ENCODE measurements around the gene AKAP7.

DNA sequence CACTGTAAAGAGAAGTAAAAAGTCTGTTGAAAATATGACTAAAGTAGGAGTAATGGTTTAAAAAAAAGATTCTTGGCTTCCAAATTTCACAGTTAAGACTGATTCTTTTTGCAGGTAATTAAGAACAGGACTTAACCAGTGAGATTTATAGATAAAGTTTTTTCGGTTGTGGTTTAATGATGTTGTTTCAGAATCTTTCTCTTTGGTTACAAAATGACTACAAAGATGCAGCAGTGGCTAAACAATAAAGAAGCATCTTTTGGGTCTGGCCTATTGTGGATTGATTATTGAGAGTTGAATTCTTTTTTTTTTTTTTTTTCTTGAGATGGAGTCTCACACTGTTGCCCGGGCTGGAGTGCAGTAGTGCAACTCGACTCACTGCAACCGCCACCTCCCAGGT lies 109.7 kb downstream of the AKAP7 start:
- TF ChIP-seq, protein P1, sequence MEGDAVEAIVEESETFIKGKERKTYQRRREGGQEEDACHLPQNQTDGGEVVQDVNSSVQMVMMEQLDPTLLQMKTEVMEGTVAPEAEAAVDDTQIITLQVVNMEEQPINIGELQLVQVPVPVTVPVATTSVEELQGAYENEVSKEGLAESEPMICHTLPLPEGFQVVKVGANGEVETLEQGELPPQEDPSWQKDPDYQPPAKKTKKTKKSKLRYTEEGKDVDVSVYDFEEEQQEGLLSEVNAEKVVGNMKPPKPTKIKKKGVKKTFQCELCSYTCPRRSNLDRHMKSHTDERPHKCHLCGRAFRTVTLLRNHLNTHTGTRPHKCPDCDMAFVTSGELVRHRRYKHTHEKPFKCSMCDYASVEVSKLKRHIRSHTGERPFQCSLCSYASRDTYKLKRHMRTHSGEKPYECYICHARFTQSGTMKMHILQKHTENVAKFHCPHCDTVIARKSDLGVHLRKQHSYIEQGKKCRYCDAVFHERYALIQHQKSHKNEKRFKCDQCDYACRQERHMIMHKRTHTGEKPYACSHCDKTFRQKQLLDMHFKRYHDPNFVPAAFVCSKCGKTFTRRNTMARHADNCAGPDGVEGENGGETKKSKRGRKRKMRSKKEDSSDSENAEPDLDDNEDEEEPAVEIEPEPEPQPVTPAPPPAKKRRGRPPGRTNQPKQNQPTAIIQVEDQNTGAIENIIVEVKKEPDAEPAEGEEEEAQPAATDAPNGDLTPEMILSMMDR (IDR thresholded peaks at IDR 0.05), result no peak
- TF ChIP-seq POLR2A (IDR thresholded peaks at IDR 0.05), result no peak

Data from lower leg skin (tissue), 3 donors.